Inferior parietal cortex (tissue), 1 donor: ENCODE measurements around the gene COL1A1.

ENCODE experiments used
- DNase-seq: peaks from one replicate; pipeline ENCODE4 v3.0.0-alpha.2; 2016; ENCODE audit errors: extremely low spot score

COL1A1 gene

GRCh38 chr17:50154604-50155003 lies 46.8 kb downstream of the COL1A1 start:
- DNase-seq, result no peak

- DNase-seq, result no peak
These were observed 47.5 kb downstream of the COL1A1 start for GRCh38 chr17:50153650-50154575.

GRCh38 chr17:50152736-50153135 lies 48.7 kb downstream of the COL1A1 start:
- no peak for DNase-seq

GRCh38 chr17:50151937-50152547 lies 49.4 kb downstream of the COL1A1 start:
- DNase-seq, result peak; percentile 93

GRCh38 chr17:50151041-50151936 lies 50.1 kb downstream of the COL1A1 start:
- DNase-seq, result peak; percentile 88

GRCh38 chr17:50150354-50151040 lies 50.9 kb downstream of the COL1A1 start, which contains the start of gene PPP1R9B:
Gene PPP1R9B, minus strand, starts transcription at chr17:50150677. Its CDS starts 164 bp downstream, at chr17:50150513.
- no peak for DNase-seq

- no peak for DNase-seq
These were observed 51.7 kb downstream of the COL1A1 start for GRCh38 chr17:50149417-50150353.

GRCh38 chr17:50149091-50149416 lies 52.4 kb downstream of the COL1A1 start:
- DNase-seq, result no peak

GRCh38 chr17:50148226-50149090 lies 53.0 kb downstream of the COL1A1 start:
- DNase-seq, result no peak

- DNase-seq, result no peak
These were observed 53.6 kb downstream of the COL1A1 start for GRCh38 chr17:50147841-50148225.

- no peak for DNase-seq
These were observed 54.3 kb downstream of the COL1A1 start for GRCh38 chr17:50146927-50147665.

- DNase-seq, result no peak
These were observed 55.1 kb downstream of the COL1A1 start for GRCh38 chr17:50146230-50146926.

GRCh38 chr17:50145532-50146229 lies 55.8 kb downstream of the COL1A1 start:
- DNase-seq, result no peak

- DNase-seq, result no peak
These were observed 56.4 kb downstream of the COL1A1 start for GRCh38 chr17:50144845-50145531.

- no peak for DNase-seq
These were observed 57.1 kb downstream of the COL1A1 start for GRCh38 chr17:50144355-50144754.

- DNase-seq, result no peak
These were observed 57.8 kb downstream of the COL1A1 start for GRCh38 chr17:50143461-50144176.
